HepG2 (cell line): ENCODE data around the gene TKFC. TPM values are rescaled to one million over a fixed set of nuclear protein-coding genes. Genes with fewer than 3 reads are reported as not detected.

Experiments
- ISL2 ChIP-seq: sonication (generic); formaldehyde crosslinking; IDR thresholded peaks from 2 replicates; pipeline ENCODE4 v1.5.0; 2020; ENCODE audit warnings: missing genetic modification reagents
- KAT7 ChIP-seq: IDR thresholded peaks from 2 replicates; pipeline ENCODE4 v1.6.1; 2018; ENCODE audit warnings: borderline replicate concordance, missing compliant biosample characterization
- MEIS2 ChIP-seq: sonication (generic); formaldehyde crosslinking; IDR thresholded peaks from 2 replicates; pipeline ENCODE4 v1.9.0; 2021; ENCODE audit warnings: mild to moderate bottlenecking, missing genetic modification reagents
- NFE2L2 ChIP-seq: fragments of 150-350 bp; IDR thresholded peaks from 2 replicates; pipeline ENCODE4 v1.6.1; 2014; ENCODE audit warnings: low read length
- PPARG ChIP-seq: conservative IDR thresholded peaks from 2 replicates; pipeline ENCODE4 v1.6.1; 2016; ENCODE audit warnings: missing biosample characterization, missing genetic modification reagents
- TBX3 ChIP-seq: fragments of 450-650 bp; IDR thresholded peaks from 2 replicates; pipeline ENCODE4 v1.6.1; 2017; ENCODE audit warnings: antibody characterized with exemption, mild to moderate bottlenecking, inconsistent platforms, borderline replicate concordance
- YY1 ChIP-seq: IDR thresholded peaks from 2 replicates; pipeline ENCODE4 v1.6.1; 2011; ENCODE audit warnings: low read length, low read depth, moderate library complexity, mild to moderate bottlenecking; ENCODE audit not compliant: insufficient read depth, insufficient replicate concordance
- ZBTB1 ChIP-seq: sonication (generic); formaldehyde crosslinking; IDR thresholded peaks from 2 replicates; pipeline ENCODE4 v1.4.0; 2020; ENCODE audit warnings: missing genetic modification reagents, borderline replicate concordance
- ZMYM3 ChIP-seq: sonication (generic); formaldehyde crosslinking; IDR thresholded peaks from 2 replicates; pipeline ENCODE4 v1.5.1; 2020; ENCODE audit warnings: mild to moderate bottlenecking, missing genetic modification reagents
- ZNF33B ChIP-seq: sonication (generic); formaldehyde crosslinking; IDR thresholded peaks from 2 replicates; pipeline ENCODE4 v1.5.1; 2020; ENCODE audit warnings: mild to moderate bottlenecking, missing genetic modification reagents
- ZNF362 ChIP-seq: sonication (generic); formaldehyde crosslinking; IDR thresholded peaks from 2 replicates; pipeline ENCODE4 v1.4.0; 2020; ENCODE audit warnings: missing genetic modification reagents, mild to moderate bottlenecking, borderline replicate concordance
- ZNF468 ChIP-seq: sonication (generic); formaldehyde crosslinking; IDR thresholded peaks from 2 replicates; pipeline ENCODE4 v1.8.0; 2022; ENCODE audit warnings: mild to moderate bottlenecking, moderate library complexity, missing genetic modification reagents
- ZNF503 ChIP-seq: sonication (generic); formaldehyde crosslinking; IDR thresholded peaks from 2 replicates; pipeline ENCODE4 v1.4.0; 2020; ENCODE audit warnings: missing genetic modification reagents
- polyA plus RNA-seq, 8 experiments: library from polyadenylated mRNA; depleted of rRNA in 3 of 8; stranded (reverse) in 7 of 8; unstranded in 1 of 8; fragments of >200 nt; fragmentation: Illumina TruSeq in 4 of 8; extraction: Trizol in 4 of 8; gene quantifications; 2 replicates each; pipeline versions ENCODE4 v1.2.1 to v1.2.3, GENCODE V29; 2011 to 2016; ENCODE audit warnings: low read depth in 4 of 8, missing spikeins in 1 of 8, mixed read lengths in 1 of 8; ENCODE audit not compliant: insufficient read depth in 1 of 8
- total RNA-seq, 5 experiments: library from RNA; depleted of rRNA; stranded (reverse); fragments of >200 nt; fragmentation: Illumina TruSeq; extraction: Trizol; gene quantifications; 2 replicates each; pipeline ENCODE4 v1.2.3, GENCODE V29; 2016; ENCODE audit warnings: low read depth in 1 of 5
- TF ChIP-seq, protein P1 (sequence below): sonication (generic); formaldehyde crosslinking; IDR thresholded peaks from 2 replicates; pipeline ENCODE4 v1.5.0; 2020; ENCODE audit warnings: mild to moderate bottlenecking, missing genetic modification reagents
- TF ChIP-seq, protein P2 (sequence below): sonication (generic); formaldehyde crosslinking; IDR thresholded peaks from 2 replicates; pipeline ENCODE4 v1.8.1; 2022; ENCODE audit warnings: mild to moderate bottlenecking, missing genetic modification reagents
- TF ChIP-seq, protein P3 (sequence below): sonication (generic); formaldehyde crosslinking; IDR thresholded peaks from 2 replicates; pipeline ENCODE4 v1.5.0; 2020; ENCODE audit warnings: missing genetic modification reagents

TKFC gene
- total and polyA plus RNA-seq, 2 of the 13 experiments (the other 11 are each of a cell fraction or from before 2014, with no cell fraction given) = 147 to 197 TPM

- TF ChIP-seq, protein P1, sequence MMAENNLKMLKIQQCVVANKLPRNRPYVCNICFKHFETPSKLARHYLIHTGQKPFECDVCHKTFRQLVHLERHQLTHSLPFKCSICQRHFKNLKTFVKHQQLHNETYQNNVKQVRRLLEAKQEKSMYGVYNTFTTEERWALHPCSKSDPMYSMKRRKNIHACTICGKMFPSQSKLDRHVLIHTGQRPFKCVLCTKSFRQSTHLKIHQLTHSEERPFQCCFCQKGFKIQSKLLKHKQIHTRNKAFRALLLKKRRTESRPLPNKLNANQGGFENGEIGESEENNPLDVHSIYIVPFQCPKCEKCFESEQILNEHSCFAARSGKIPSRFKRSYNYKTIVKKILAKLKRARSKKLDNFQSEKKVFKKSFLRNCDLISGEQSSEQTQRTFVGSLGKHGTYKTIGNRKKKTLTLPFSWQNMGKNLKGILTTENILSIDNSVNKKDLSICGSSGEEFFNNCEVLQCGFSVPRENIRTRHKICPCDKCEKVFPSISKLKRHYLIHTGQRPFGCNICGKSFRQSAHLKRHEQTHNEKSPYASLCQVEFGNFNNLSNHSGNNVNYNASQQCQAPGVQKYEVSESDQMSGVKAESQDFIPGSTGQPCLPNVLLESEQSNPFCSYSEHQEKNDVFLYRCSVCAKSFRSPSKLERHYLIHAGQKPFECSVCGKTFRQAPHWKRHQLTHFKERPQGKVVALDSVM (CRISPR knock-in tag) = 0 out of 2 replicates have a peak, but pooled peaks have one; percentile 32
- no peak; the same call in 1 of the 2 replicates for TF ChIP-seq ISL2
- peak; percentile 27; the same call in 1 of the 2 replicates for TF ChIP-seq ZNF503
- TF ChIP-seq ZNF468 = peak; percentile 82
- TF ChIP-seq NFE2L2 = no peak
- TF ChIP-seq ZNF362 (CRISPR knock-in tag) = peak; percentile 49; the same call in 1 of the 2 replicates
- peak; percentile 51; the same call in 1 of the 2 replicates for TF ChIP-seq ZNF33B (CRISPR knock-in tag)
- TF ChIP-seq KAT7 (CRISPR knock-in tag) = no peak; the same call in 1 of the 2 replicates
- TF ChIP-seq, protein P2, sequence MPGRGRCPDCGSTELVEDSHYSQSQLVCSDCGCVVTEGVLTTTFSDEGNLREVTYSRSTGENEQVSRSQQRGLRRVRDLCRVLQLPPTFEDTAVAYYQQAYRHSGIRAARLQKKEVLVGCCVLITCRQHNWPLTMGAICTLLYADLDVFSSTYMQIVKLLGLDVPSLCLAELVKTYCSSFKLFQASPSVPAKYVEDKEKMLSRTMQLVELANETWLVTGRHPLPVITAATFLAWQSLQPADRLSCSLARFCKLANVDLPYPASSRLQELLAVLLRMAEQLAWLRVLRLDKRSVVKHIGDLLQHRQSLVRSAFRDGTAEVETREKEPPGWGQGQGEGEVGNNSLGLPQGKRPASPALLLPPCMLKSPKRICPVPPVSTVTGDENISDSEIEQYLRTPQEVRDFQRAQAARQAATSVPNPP (CRISPR knock-in tag) = 0 out of 2 replicates have a peak, but pooled peaks have one; percentile 81
- peak; percentile 97 for TF ChIP-seq YY1
- no peak for TF ChIP-seq MEIS2 (CRISPR knock-in tag)
- TF ChIP-seq, protein P3, sequence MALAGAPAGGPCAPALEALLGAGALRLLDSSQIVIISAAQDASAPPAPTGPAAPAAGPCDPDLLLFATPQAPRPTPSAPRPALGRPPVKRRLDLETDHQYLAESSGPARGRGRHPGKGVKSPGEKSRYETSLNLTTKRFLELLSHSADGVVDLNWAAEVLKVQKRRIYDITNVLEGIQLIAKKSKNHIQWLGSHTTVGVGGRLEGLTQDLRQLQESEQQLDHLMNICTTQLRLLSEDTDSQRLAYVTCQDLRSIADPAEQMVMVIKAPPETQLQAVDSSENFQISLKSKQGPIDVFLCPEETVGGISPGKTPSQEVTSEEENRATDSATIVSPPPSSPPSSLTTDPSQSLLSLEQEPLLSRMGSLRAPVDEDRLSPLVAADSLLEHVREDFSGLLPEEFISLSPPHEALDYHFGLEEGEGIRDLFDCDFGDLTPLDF (CRISPR knock-in tag) = peak; percentile 95
- TF ChIP-seq PPARG (CRISPR knock-in tag) = peak; percentile 48; the same call in 1 of the 2 replicates
- peak; percentile 41; the same call in 1 of the 2 replicates for TF ChIP-seq TBX3
- TF ChIP-seq ZMYM3 (CRISPR knock-in tag) = peak; percentile 63; the same call in 1 of the 2 replicates
- TF ChIP-seq ZBTB1 = no peak
These were observed 28.9 kb downstream of the TKFC start, which contains the start of the genes CYB561A3 and TMEM138 (continued) for GRCh38 chr11:61361741-61362541.
